Liver (tissue), 9 donors: ENCODE results near the gene TCOF1. TPM values are rescaled to one million over a fixed set of nuclear protein-coding genes. Genes with fewer than 3 reads are reported as not detected.

ENCODE experiments used
- DNase-seq: peaks from one replicate; pipeline ENCODE4 v3.0.0-alpha.2; 2017; ENCODE audit warnings: low spot score
- H3K27ac ChIP-seq, 2 donors: one replicate each; pipeline ENCODE4 v1.7.0; 2013; ENCODE audit warnings: inconsistent platforms in 2 of 2, low read length in 2 of 2, control low read depth in 1 of 2, low read depth in 1 of 2, mild to moderate bottlenecking in 1 of 2
- H3K27me3 ChIP-seq, 4 donors: one replicate each; pipeline versions ENCODE4 v1.6.1 to v1.7.0; 2013; ENCODE audit warnings: low read length in 3 of 4, inconsistent platforms in 1 of 4, mild to moderate bottlenecking in 1 of 4, moderate library complexity in 1 of 4; ENCODE audit not compliant: control insufficient read depth in 4 of 4, insufficient read depth in 4 of 4
- H3K36me3 ChIP-seq, 4 donors: one replicate each; pipeline versions ENCODE4 v1.6.1 to v1.7.0; 2013; ENCODE audit warnings: low read length in 3 of 4, mild to moderate bottlenecking in 3 of 4, low read depth in 1 of 4, moderate library complexity in 1 of 4; ENCODE audit not compliant: control insufficient read depth in 4 of 4, insufficient read depth in 3 of 4
- H3K4me1 ChIP-seq, 4 donors: one replicate each; pipeline versions ENCODE4 v1.6.1 to v1.7.0; 2013; ENCODE audit warnings: low read length in 3 of 4, mild to moderate bottlenecking in 3 of 4, moderate library complexity in 1 of 4; ENCODE audit not compliant: control insufficient read depth in 4 of 4, insufficient read depth in 4 of 4
- H3K4me3 ChIP-seq, 3 donors: one replicate each; pipeline versions ENCODE4 v1.6.1 to v1.7.0; 2013; ENCODE audit warnings: low read length in 3 of 3, control low read depth in 1 of 3, low read depth in 1 of 3, mild to moderate bottlenecking in 1 of 3
- H3K9ac ChIP-seq, 2 donors: one replicate each; pipeline ENCODE4 v1.7.0; 2013; ENCODE audit warnings: low read length in 2 of 2, mild to moderate bottlenecking in 2 of 2, moderate library complexity in 2 of 2, control low read depth in 1 of 2, low read depth in 1 of 2
- H3K9me3 ChIP-seq, 4 donors: one replicate each; pipeline versions ENCODE4 v1.6.1 to v1.7.0; 2013; ENCODE audit warnings: low read length in 3 of 4; ENCODE audit not compliant: control insufficient read depth in 4 of 4
- FOXA1 ChIP-seq: IDR thresholded peaks from 2 replicates; pipeline ENCODE4 v1.6.1; 2016; ENCODE audit warnings: antibody characterized with exemption
- FOXA2 ChIP-seq: IDR thresholded peaks from 2 replicates; pipeline ENCODE4 v1.6.1; 2016; ENCODE audit warnings: antibody characterized with exemption
- MAX ChIP-seq: IDR thresholded peaks from 2 replicates; pipeline ENCODE4 v1.6.1; 2016; ENCODE audit warnings: antibody characterized with exemption
- NR2F2 ChIP-seq: IDR thresholded peaks from 2 replicates; pipeline ENCODE4 v1.6.1; 2016; ENCODE audit warnings: antibody characterized with exemption
- RAD21 ChIP-seq, 2 donors: IDR thresholded peaks; 2 replicates each; pipeline ENCODE4 v1.6.1; 2016; ENCODE audit warnings: antibody characterized with exemption in 2 of 2, mild to moderate bottlenecking in 2 of 2
- REST ChIP-seq: IDR thresholded peaks from 2 replicates; pipeline ENCODE4 v1.6.1; 2016; ENCODE audit warnings: antibody characterized with exemption, mild to moderate bottlenecking
- RXRA ChIP-seq, 2 donors: IDR thresholded peaks; 2 replicates each; pipeline ENCODE4 v1.6.1; 2017 to 2018; ENCODE audit warnings: antibody characterized with exemption in 2 of 2, mild to moderate bottlenecking in 1 of 2
- SP1 ChIP-seq: IDR thresholded peaks from 2 replicates; pipeline ENCODE4 v1.6.1; 2018; ENCODE audit warnings: antibody characterized with exemption, mild to moderate bottlenecking
- ZBTB33 ChIP-seq: IDR thresholded peaks from 2 replicates; pipeline ENCODE4 v1.6.1; 2016; ENCODE audit warnings: antibody characterized with exemption
- WGBS: extraction: QIAGEN DNeasy Blood & Tissue Kit; methylation state at CpG from one replicate; pipeline ENCODE4 v1.1.7; 2013; 5-methylcytosine and 5-hydroxymethylcytosine counted together
- polyA plus RNA-seq, 2 donors: library from polyadenylated mRNA; stranded (reverse) in 1 of 2; unstranded in 1 of 2; fragments of 200-250 nt in 1 of 2; fragments of >200 nt in 1 of 2; fragmentation: Nextera tagmentation in 1 of 2; extraction: Ambion mirVana in 1 of 2; gene quantifications; one replicate each; pipeline versions ENCODE4 v1.2.1 to v1.2.3, GENCODE V29; 2013 to 2015
- total RNA-seq, 2 donors: library from RNA; depleted of rRNA; stranded (reverse); fragments of >200 nt; gene quantifications; one replicate each; pipeline ENCODE4 v1.2.3, GENCODE V29; 2014
- donor health status: healthy.
- donor health status: healthy.
- donor health status: healthy.
- donor health status: healthy.
- donor health status: healthy.

The TCOF1 gene
- total and polyA plus RNA-seq, 4 donors = 3.2 to 8.5 (median 6.4) TPM

GRCh38 chr5:150394131-150394530, 36.6 kb downstream of the TCOF1 start:
- WGBS = 89% methylated on average over 3 of the region's 3 CpGs
- peaks cover 15 to 70% (median 33%) of the 10 kb centered on the region in 4 donors for H3K36me3 ChIP-seq

GRCh38 chr5:150394912-150395687, 37.6 kb downstream of the TCOF1 start:
- TF ChIP-seq ZBTB33 (no peak), RAD21 (IDR thresholded peaks at IDR 0.05) (peak in 1 of 2 donors; percentile 32)
- no peak overlapping the region for H3K9ac ChIP-seq
- no peak for DNase-seq

More at GRCh38 chr5:150394131-150394530, 36.6 kb downstream of the TCOF1 start:
- H3K9me3 ChIP-seq = no peaks in the 10 kb centered on the region
- H3K9ac ChIP-seq = no peak overlapping the region
- no peak overlapping the region for H3K27ac ChIP-seq
- TF ChIP-seq MAX (no peak), FOXA2 (no peak)
- H3K27me3 ChIP-seq = no peaks in the 10 kb centered on the region
- no peak for DNase-seq
- H3K4me3 ChIP-seq = no peak overlapping the region
- no peaks in the 10 kb centered on the region for H3K4me1 ChIP-seq

DNA sequence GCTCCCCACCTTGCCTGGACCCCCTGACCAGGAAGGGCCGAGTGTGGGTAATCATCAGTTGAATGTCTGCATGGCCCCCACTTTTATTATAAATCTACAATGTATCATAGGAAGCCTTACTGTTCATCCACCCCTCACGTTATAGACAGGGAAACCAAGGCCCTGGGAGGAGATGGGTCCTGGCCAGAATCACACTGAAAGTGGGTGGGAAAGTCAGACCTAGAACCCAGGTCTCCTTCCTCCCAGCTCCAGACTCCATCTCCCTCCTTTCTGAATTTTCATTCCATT, 38.1 kb downstream of the TCOF1 start:
- no peak for DNase-seq
- H3K36me3 ChIP-seq = peaks cover 15 to 69% (median 32%) of the 10 kb centered on the region in 4 donors
- no peak overlapping the region for H3K9ac ChIP-seq
- no peak overlapping the region for H3K4me3 ChIP-seq
- TF ChIP-seq RXRA (IDR thresholded peaks at IDR 0.05) (no peak), SP1 (no peak), ZBTB33 (no peak), REST (no peak), NR2F2 (no peak), MAX (no peak), RAD21 (IDR thresholded peaks at IDR 0.05) (no peak), FOXA1 (no peak)
- H3K4me1 ChIP-seq = no peaks in the 10 kb centered on the region
- H3K27me3 ChIP-seq = no peaks in the 10 kb centered on the region
- WGBS = 94% methylated on average over 2 of the region's 2 CpGs
- no peak overlapping the region for H3K27ac ChIP-seq
- no peaks in the 10 kb centered on the region for H3K9me3 ChIP-seq

More at GRCh38 chr5:150394912-150395687, 37.6 kb downstream of the TCOF1 start:
- H3K4me3 ChIP-seq = no peak overlapping the region
- H3K27ac ChIP-seq = no peak overlapping the region
- H3K4me1 ChIP-seq = no peaks in the 10 kb centered on the region
- peaks cover 15 to 66% (median 32%) of the 10 kb centered on the region in 4 donors for H3K36me3 ChIP-seq
- H3K27me3 ChIP-seq = no peaks in the 10 kb centered on the region
- 90% methylated on average over 13 of the region's 13 CpGs for WGBS
- no peaks in the 10 kb centered on the region for H3K9me3 ChIP-seq
